ENCODE measurements around the gene EFCAB8. TPM values are rescaled to one million over a fixed set of nuclear protein-coding genes. Genes with fewer than 3 reads are reported as not detected.

Gene EFCAB8
- total RNA-seq, 6 experiments from 2014 or later = 0.17 to 0.22 (median 0.20) TPM; not detected in 2

- ATAC-seq (peak in 1 of 4 donors; percentile 15), DNase-seq (peak in 1 of 3 donors; percentile 16)
- Histone ChIP-seq H3K9me3 (no peaks in the 10 kb centered on the region), H3K27ac (no peak overlapping the region), H3K27me3 (no peaks in the 10 kb centered on the region), H3K4me3 (no peak overlapping the region), H3K4me1 (no peaks in the 10 kb centered on the region), H3K36me3 (no peaks in the 10 kb centered on the region)
- intact Hi-C loops (cut with DNase I) = no loop called here
- TF ChIP-seq CTCF (IDR thresholded peaks at IDR 0.05) = no peak
- no peak for TF ChIP-seq POLR2A (IDR thresholded peaks at IDR 0.05)
- WGBS (ENCODE audit: insufficient coverage, low coverage, low lambda C conversion rate, missing lambda C conversion rate) = 74% methylated on average over 9 of the region's 15 CpGs
Observed at GRCh38 chr20:32975698-32976674, 117.3 kb downstream of the EFCAB8 start.

- H3K27ac ChIP-seq = no peak overlapping the region
- H3K27me3 ChIP-seq = no peaks in the 10 kb centered on the region
- TF ChIP-seq POLR2A (IDR thresholded peaks at IDR 0.05) (no peak), CTCF (IDR thresholded peaks at IDR 0.05) (no peak)
- no peaks in the 10 kb centered on the region for H3K4me1 ChIP-seq
- ATAC-seq = no peak
- WGBS (ENCODE audit: insufficient coverage, low coverage, low lambda C conversion rate, missing lambda C conversion rate) = 61% methylated on average over 6 of the region's 6 CpGs
- no peak overlapping the region for H3K4me3 ChIP-seq
- no peaks in the 10 kb centered on the region for H3K36me3 ChIP-seq
- intact Hi-C loops (cut with DNase I) = no loop called here
- H3K9me3 ChIP-seq = no peaks in the 10 kb centered on the region
- no peak for DNase-seq
Observed at GRCh38 chr20:32976746-32977145, 118.0 kb downstream of the EFCAB8 start.

- DNase-seq = no peak
- 65% methylated on average over 6 of the region's 13 CpGs for WGBS (ENCODE audit: insufficient coverage, low coverage, low lambda C conversion rate, missing lambda C conversion rate)
Observed at GRCh38 chr20:32977281-32978008, 118.7 kb downstream of the EFCAB8 start.

GRCh38 chr20:32978009-32978335 is 119.2 kb downstream of the EFCAB8 start:
- WGBS (ENCODE audit: insufficient coverage, low coverage, low lambda C conversion rate, missing lambda C conversion rate) = no CpG with 5 or more reads among the region's 7 CpGs
- H3K9me3 ChIP-seq = no peaks in the 10 kb centered on the region
- DNase-seq = no peak

More at GRCh38 chr20:32977281-32978008, 118.7 kb downstream of the EFCAB8 start:
- no peak overlapping the region for H3K4me3 ChIP-seq
- TF ChIP-seq POLR2A (IDR thresholded peaks at IDR 0.05) = no peak
- no peak for TF ChIP-seq CTCF (IDR thresholded peaks at IDR 0.05)
- no peak overlapping the region for H3K27ac ChIP-seq
- H3K9me3 ChIP-seq = no peaks in the 10 kb centered on the region
- no peaks in the 10 kb centered on the region for H3K36me3 ChIP-seq
- H3K27me3 ChIP-seq = no peaks in the 10 kb centered on the region
- no peaks in the 10 kb centered on the region for H3K4me1 ChIP-seq
- no peak for ATAC-seq
- intact Hi-C loops (cut with DNase I) = no loop called here

More at GRCh38 chr20:32978009-32978335, 119.2 kb downstream of the EFCAB8 start:
- intact Hi-C loops (cut with DNase I) = no loop called here
- H3K4me3 ChIP-seq = no peak overlapping the region
- no peaks in the 10 kb centered on the region for H3K27me3 ChIP-seq
- ATAC-seq = no peak
- no peaks in the 10 kb centered on the region for H3K4me1 ChIP-seq
- no peak overlapping the region for H3K27ac ChIP-seq
- H3K36me3 ChIP-seq = no peaks in the 10 kb centered on the region
- TF ChIP-seq CTCF (IDR thresholded peaks at IDR 0.05) = no peak
- no peak for TF ChIP-seq POLR2A (IDR thresholded peaks at IDR 0.05)
